ENCODE measurements around the gene SLC25A34.

SLC25A34 gene

DNA sequence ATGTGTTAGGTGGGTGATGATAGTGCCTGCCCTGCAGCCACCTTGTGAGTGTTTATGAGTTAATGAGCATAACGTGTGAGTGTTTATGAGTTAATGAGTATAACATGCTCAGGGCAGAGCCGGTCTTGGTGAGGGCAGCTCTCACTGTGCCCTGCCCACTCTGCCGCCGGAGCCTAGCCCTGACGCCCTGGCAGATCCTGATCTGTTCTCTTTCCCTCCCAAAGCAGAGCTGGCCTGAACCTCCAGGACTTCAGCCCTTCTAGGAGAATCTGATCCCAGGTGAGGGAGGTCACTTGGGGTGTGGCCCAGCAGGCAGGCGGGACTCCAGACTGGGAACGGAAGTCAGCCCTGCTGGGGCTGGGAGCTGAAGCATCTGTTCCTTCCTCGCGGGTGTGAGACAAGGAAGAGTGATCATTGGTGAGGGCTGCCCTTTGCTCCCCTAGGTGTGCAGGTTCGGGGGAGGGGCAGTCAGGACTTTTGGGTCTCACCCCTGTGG is 28.3 kb downstream of the SLC25A34 start:
- H3K4me3 ChIP-seq (ENCODE audit: low read depth, low read length): no peak overlapping the region
- no peak for DNase-seq (ENCODE audit: low read depth)

DNA sequence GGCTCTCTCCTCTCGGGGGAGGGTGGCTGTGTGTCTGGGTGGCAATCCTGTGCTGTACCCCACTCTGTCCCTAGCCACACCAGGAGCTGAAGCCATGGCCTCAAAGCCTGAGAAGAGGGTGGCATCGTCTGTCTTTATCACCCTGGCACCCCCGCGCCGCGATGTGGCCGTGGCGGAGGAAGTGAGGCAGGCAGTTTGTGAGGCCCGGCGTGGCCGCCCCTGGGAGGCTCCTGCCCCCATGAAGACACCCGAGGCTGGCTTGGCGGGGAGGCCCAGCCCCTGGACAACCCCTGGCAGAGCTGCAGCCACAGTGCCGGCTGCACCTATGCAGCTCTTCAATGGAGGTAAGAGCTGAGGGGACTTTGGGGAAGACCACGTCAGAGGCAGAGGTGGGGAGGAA is 28.8 kb downstream of the SLC25A34 start:
- H3K4me3 ChIP-seq (ENCODE audit: low read depth, low read length): no peak overlapping the region
- no peak for DNase-seq (ENCODE audit: low read depth)

DNA sequence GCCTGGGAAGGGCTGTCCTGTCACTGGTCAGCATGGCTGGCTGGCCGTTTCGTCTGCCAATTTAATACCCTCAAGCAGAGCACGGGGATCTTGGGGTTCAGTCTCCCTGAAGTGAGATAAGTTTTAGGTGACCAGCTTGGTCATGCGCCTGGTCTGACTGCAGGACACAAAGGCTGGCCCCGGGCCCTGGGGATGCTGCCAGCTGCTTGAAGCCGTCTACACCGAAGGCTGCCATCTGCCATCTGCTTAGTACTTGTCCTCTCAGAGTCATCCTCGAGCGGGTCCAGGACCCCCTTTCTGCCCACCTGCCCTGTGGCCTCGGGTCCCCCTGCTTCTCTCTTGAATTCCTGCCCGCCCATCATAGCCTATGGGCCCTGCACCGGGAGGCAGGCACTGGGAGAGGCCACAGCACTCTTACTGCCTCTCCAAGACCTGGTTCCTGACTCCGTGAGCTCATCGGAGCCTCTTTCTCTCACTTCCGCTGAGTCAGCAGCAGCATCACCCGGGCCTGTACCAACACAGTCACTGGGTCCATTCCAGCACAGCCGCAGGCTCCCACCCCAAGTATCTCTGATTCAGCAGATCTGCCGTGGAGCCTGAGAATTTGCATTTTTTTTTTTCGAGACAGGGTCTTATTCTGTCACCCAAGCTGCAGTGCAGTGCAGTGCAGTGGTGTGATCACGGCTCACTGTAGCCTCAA is 29.6 kb downstream of the SLC25A34 start:
- no peak overlapping the region for H3K4me3 ChIP-seq (ENCODE audit: low read depth, low read length)
- no peak for DNase-seq (ENCODE audit: low read depth)

DNA sequence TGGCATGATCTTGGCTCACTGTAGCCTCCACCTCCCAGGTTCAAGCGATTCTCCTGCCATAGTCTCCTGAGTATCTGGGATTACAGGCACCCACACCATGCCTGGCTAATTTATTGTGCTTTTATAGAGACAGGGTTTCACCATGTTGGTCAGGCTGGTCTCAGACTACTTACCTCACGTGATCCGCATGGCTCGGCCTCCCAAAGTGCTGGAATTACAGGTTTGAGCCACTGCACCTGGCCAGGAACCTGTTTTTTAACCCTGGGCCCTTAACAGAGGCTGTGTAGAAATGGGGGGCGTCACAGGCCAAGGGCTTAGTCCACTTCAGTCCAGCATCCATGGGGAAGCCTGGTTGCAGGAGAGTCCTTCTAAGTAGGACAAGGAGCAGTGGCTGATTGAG is 31.9 kb downstream of the SLC25A34 start:
- no peak for DNase-seq (ENCODE audit: low read depth)
- H3K4me3 ChIP-seq (ENCODE audit: low read depth, low read length): no peak overlapping the region

DNA sequence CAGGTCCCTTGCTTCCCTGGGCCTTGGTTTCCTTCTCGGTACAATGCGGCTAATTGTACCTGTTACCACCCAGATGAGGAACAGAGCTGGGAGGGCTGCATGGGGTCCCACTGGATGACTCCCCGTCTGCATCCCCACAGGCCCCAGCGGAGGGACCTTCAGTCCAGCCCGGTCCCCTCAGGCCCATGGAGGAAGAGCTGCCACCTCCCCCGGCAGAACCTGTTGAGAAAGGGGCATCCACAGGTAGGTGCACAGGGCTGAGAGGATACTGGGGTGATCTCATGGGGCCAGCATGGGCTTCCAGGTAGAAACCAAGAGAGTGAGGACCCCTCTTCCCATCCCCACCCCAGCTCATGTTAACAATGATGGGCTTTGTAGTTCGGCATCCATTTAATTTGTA is 32.3 kb downstream of the SLC25A34 start:
- no peak for DNase-seq (ENCODE audit: low read depth)
- no peak overlapping the region for H3K4me3 ChIP-seq (ENCODE audit: low read depth, low read length)

DNA sequence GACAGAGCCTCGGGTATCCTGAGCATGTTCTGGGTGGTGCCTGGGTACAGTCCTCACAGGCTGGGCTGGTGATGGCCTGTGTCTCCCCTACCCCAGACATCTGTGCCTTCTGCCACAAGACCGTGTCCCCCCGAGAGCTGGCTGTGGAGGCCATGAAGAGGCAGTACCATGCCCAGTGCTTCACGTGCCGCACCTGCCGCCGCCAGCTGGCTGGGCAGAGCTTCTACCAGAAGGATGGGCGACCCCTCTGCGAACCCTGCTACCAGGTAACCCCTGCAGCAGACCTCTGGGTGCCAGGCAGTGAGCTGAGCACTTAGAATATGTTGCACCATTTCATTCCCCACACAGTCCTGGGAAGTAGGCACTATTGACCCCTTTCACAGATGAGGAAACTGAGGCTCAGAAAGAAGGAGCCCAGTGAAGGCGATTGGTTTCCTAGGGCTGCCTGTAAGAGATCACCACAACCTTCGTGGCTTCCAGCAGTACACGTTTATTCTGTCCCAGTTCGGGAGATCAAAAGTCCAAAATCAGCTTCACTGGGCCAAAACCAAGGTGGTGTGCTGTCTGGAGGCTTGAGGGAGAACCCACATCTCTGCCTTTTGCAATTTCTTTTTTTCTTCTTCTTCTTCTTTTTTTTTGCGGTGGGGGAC is 34.4 kb downstream of the SLC25A34 start:
- no peak for DNase-seq (ENCODE audit: low read depth)
- no peak overlapping the region for H3K4me3 ChIP-seq (ENCODE audit: low read depth, low read length)

DNA sequence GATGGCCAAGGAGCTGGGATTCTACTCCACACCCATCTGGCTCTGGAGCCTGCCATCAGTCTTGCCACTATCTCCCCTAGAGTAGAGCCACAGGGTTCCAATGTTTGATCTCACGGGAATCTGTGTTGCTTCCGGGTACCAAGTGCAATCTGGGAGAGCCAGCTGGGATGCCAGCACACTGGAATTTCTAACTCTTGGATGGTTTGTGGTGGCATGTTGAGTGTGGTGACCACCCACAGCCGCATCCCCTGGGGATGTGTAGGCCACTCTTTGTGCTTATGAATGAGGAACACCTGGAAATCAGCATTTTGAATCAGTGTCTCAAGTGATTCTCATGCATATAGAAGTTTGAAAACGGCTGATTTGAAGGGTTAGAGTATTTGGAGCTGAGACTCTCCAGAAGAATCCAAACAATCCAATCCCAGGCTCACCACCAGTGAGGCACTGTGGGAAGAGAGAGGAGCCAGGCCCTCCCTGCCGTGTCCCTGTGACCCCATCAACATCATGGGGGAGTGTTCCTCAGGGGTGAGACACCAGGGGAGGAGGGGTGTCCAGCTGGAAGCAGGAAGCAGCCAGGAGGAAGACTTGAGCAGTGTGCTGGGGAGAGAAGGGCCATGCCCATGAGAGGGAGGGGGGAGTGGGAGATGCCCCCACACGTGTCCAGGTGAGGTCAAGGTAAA is 35.9 kb downstream of the SLC25A34 start:
- H3K4me3 ChIP-seq (ENCODE audit: low read depth, low read length): no peak overlapping the region
- no peak for DNase-seq (ENCODE audit: low read depth)

DNA sequence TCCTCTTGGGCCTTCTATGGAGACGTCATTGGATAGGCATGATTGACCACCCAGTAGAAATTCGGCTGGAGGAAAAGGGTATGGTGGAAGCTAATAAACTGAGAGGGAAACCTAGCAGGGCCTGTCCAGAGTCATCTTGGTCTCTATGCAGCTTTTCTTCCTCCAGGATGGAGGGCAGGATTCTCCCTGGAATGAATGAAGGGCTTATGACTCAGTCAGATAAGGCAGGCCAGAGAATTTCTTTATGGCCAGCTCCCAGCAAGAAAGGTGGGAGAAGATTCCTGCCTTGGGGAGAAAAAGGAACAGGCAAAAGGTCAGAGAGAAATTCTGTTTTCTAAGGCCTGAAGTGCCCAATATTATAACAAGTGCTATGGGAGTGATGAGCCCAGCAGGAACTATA is 39.6 kb downstream of the SLC25A34 start:
- no peak overlapping the region for H3K4me3 ChIP-seq (ENCODE audit: low read depth, low read length)
- no peak for DNase-seq (ENCODE audit: low read depth)

DNA sequence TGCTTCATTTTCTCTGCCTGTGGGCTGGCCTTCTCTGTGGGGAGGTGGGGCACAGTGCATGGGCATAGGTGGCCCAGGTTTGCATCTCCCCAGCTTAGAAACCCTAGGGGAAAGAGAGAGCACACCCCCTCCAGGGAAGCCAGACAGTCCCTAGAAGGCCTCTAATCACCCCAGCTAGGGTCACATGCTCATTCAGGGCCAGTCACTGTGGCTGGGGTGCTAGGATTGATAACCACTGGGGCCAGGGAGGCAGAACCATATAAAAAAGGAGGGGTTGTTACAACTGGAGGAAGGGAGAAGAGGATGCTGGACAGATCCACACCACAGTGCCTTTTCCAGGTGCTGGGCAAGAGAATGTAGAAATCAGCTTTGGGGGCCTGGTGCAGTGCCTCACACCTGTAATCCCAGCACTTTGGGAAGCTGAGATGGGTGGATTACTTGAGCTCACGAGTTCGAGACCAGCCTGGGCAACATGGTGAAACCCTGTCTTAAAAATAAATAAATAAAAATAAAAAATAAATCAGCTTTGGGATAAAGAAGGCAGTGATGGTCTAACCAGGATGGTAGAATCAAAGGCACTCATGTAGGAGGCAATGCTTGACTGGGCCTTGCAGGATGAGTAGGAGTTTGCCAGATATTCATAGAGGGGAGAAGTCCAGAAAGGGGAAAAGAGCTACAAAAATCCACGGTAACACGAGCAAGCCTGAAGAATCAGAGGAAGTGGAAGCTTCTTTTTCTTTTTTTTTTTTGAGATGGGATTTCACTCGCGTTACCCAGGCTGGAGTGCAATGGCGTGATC is 42.0 kb downstream of the SLC25A34 start:
- H3K4me3 ChIP-seq (ENCODE audit: low read depth, low read length): no peak overlapping the region
- DNase-seq (ENCODE audit: low read depth): no peak

DNA sequence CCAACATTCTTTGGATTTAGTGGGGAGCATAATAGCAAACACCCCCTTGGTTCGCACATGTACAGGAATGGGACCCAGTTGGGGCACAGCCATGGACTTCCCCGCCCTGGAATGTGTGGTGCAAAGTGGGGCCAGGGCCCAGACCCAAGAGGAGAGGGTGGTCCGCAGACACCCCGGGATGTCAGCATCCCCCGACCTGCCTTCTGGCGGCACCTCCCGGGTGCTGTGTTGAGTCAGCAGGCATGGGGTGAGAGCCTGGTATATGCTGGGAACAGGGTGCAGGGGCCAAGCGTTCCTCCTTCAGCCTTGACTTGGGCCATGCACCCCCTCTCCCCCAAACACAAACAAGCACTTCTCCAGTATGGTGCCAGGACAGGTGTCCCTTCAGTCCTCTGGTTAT is 49.6 kb downstream of the SLC25A34 start:
- DNase-seq (ENCODE audit: low read depth): no peak
- no peak overlapping the region for H3K4me3 ChIP-seq (ENCODE audit: low read depth, low read length)

DNA sequence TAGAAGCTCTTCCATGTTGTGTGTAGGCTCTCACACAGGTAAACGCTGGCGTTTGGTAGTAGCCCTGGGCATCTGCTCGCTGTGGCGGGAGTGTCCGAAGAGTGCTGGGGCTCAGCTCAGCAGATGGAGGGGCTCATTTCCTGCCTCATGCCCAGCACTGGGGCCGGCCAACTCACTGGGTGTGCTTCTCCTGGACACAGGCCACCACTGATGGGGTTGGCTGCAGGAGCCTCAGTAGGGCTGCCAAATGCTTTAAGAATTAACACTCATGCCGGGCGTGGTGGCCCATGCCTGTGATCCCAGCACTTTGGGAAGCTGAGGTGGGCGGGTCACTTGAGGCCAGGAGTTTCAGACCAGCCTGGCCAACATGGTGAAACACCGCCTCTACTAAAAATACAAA is 50.5 kb downstream of the SLC25A34 start:
- no peak overlapping the region for H3K4me3 ChIP-seq (ENCODE audit: low read depth, low read length)
- DNase-seq (ENCODE audit: low read depth): no peak

DNA sequence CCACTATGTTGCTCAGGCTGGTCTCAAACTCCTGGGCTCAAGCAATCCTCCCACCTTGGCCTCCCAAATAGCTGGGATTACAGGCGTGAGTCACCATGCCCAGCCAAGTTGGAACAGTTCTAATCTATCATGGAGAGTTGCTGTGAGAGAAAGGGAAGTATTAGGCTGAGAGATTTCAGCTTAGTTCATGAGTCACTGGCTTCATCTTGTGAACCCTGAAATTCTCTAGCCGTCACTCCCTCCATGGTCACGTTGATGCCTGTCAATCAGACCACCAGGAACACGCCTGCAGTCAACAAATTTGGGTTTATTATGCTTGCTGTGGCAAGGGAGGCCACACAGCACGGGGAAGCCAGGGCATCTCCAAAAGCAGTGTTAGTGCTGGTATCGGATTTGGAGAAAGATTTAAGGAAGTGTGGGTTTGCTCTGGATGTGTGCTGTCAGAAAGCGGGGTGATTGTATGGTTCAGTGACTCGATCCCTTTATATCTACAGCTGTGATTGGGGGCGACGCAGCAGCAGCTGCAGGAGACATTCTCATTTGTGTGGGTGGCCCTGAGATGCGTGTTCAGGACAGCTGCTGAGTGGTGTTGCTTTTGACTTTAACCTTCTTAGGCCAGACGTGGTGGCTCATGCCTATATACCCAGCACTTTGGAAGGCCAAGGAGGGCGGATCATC is 52.7 kb downstream of the SLC25A34 start:
- DNase-seq (ENCODE audit: low read depth): no peak
- H3K4me3 ChIP-seq (ENCODE audit: low read depth, low read length): no peak overlapping the region

All from skeletal muscle cell (primary cell).